H1 (cell line): ENCODE results near the gene GAS2L1. TPM values are rescaled to one million over a fixed set of nuclear protein-coding genes. Genes with fewer than 3 reads are reported as not detected.

Experiments used
- RBBP5 ChIP-seq: IDR thresholded peaks from 2 replicates; pipeline ENCODE4 v1.7.1; 2012; ENCODE audit warnings: low read depth, mild to moderate bottlenecking, inconsistent platforms, low read length, moderate library complexity, borderline replicate concordance
- SIN3A ChIP-seq, 2 experiments: IDR thresholded peaks in 1 of 2; conservative IDR thresholded peaks in 1 of 2; 2 replicates each; pipeline ENCODE4 v1.6.1; 2011 to 2012; ENCODE audit warnings: low read length in 2 of 2, improper control_type of control experiment in 1 of 2, low read depth in 1 of 2, mild to moderate bottlenecking in 1 of 2
- polyA plus RNA-seq, 7 experiments: library from polyadenylated mRNA; depleted of rRNA in 3 of 7; stranded (reverse) in 5 of 7; unstranded in 2 of 7; fragments of >200 nt in 5 of 7; fragments of 200-250 nt in 2 of 7; gene quantifications; 1 replicate in 5 of 7; 2 replicates in 1 of 7; 4 replicates in 1 of 7; pipeline versions ENCODE4 v1.2.1 to v1.2.3, GENCODE V29; 2011 to 2013; ENCODE audit warnings: missing spikeins in 2 of 7, mixed read lengths in 2 of 7
- total RNA-seq: library from RNA; stranded (reverse); fragmentation: NEBNext Ultra II Directional; extraction: Animal tissue kit (Norgen Biotek cat#: 25700); gene quantifications from 2 replicates; pipeline ENCODE4 v1.2.1, GENCODE V29; 2021
- TF ChIP-seq, protein P1 (sequence below): IDR thresholded peaks from 2 replicates; pipeline ENCODE4 v1.6.1; 2012; ENCODE audit warnings: inconsistent platforms

GAS2L1 gene
- total and polyA plus RNA-seq, 2 of the 8 experiments (the other 6 are each of a cell fraction or from before 2014, with no cell fraction given): 3.6 to 10.1 TPM

DNA sequence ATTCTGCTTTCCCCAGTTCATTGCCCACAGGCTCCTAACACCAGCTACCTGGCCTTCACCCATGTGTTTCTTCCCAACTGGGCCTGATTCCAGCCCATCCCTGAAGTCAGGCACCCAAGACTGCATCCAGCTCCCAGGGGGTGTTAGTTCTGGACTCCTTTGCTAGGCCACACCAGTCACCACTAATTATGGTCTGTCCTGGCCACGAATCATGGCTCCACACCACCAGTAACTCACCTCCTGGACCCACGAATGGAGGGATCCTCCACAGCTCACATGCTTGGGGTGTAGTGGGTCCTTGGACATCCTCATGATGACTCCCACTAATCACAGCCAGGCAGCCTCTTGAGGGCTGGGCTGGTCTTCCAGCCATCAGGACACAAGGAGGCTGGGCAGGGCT lies 12.6 kb downstream of the GAS2L1 start (continued):
- TF ChIP-seq, protein P1, sequence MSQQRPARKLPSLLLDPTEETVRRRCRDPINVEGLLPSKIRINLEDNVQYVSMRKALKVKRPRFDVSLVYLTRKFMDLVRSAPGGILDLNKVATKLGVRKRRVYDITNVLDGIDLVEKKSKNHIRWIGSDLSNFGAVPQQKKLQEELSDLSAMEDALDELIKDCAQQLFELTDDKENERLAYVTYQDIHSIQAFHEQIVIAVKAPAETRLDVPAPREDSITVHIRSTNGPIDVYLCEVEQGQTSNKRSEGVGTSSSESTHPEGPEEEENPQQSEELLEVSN: no peak
- TF ChIP-seq SIN3A (conservative IDR thresholded peaks at IDR 0.05 in 1 of 2, IDR thresholded peaks at IDR 0.05 in 1 of 2; ENCODE audit: low read depth in 1 of 2, low read length in 2 of 2): no peak
- TF ChIP-seq RBBP5: no peak
- TF ChIP-seq, all 59 proteins: peak for 0
